MM.1S (cell line): Measurements from ENCODE around the gene NRG3.

ENCODE experiments used
- DNase-seq: peaks from one replicate; pipeline ENCODE4 v3.0.0-alpha.2; 2015
- H2AFZ ChIP-seq: fragments of 300-600 bp; sonication (generic); 2 replicates; pipeline ENCODE4 v1.6.0; 2016; ENCODE audit warnings: antibody characterized with exemption, low read length
- H3F3A ChIP-seq: fragments of 300-600 bp; sonication (generic); 2 replicates; pipeline ENCODE4 v1.6.1; 2016; ENCODE audit warnings: mild to moderate bottlenecking, antibody characterized with exemption, low read length, moderate library complexity, mixed read lengths; ENCODE audit not compliant: insufficient read depth
- H3K27ac ChIP-seq: fragments of 300-600 bp; sonication (generic); 2 replicates; pipeline ENCODE4 v1.5.1; 2016; ENCODE audit warnings: mild to moderate bottlenecking, low read length
- H3K27me3 ChIP-seq: fragments of 300-600 bp; sonication (generic); replicated peaks from 2 replicates; pipeline ENCODE4 v1.6.0; 2016; ENCODE audit warnings: low read length; ENCODE audit not compliant: insufficient read depth
- H3K36me3 ChIP-seq: fragments of 300-600 bp; sonication (generic); replicated peaks from 2 replicates; pipeline ENCODE4 v1.6.1; 2016; ENCODE audit warnings: mild to moderate bottlenecking, low read length, mixed read lengths; ENCODE audit not compliant: insufficient read depth
- H3K4me1 ChIP-seq: fragments of 300-600 bp; sonication (generic); 2 replicates; pipeline ENCODE4 v1.6.1; 2016; ENCODE audit warnings: low read length, mixed read lengths
- H3K4me2 ChIP-seq: fragments of 300-600 bp; sonication (generic); 2 replicates; pipeline ENCODE4 v1.6.0; 2016; ENCODE audit warnings: low read depth, low read length
- H3K4me3 ChIP-seq: fragments of 300-600 bp; sonication (generic); 2 replicates; pipeline ENCODE4 v1.5.1; 2016; ENCODE audit warnings: low read length, mixed read lengths
- H3K79me2 ChIP-seq: fragments of 300-600 bp; sonication (generic); 2 replicates; pipeline ENCODE4 v1.6.1; 2016; ENCODE audit warnings: mixed run types, low read length, mixed read lengths
- H3K9ac ChIP-seq: fragments of 300-600 bp; sonication (generic); 2 replicates; pipeline ENCODE4 v1.6.1; 2016; ENCODE audit warnings: low read length, mixed read lengths
- H3K9me2 ChIP-seq: fragments of 300-600 bp; sonication (generic); replicated peaks from 2 replicates; pipeline ENCODE4 v1.6.1; 2016; ENCODE audit warnings: mild to moderate bottlenecking, low read length, mixed read lengths; ENCODE audit not compliant: insufficient read depth
- H3K9me3 ChIP-seq: fragments of 300-600 bp; sonication (generic); replicated peaks from 2 replicates; pipeline ENCODE4 v1.6.1; 2016; ENCODE audit warnings: mild to moderate bottlenecking, low read length, mixed read lengths; ENCODE audit not compliant: insufficient read depth
- H4K20me1 ChIP-seq: fragments of 300-600 bp; sonication (generic); 2 replicates; pipeline ENCODE4 v1.6.1; 2016; ENCODE audit warnings: mild to moderate bottlenecking, low read length, moderate library complexity, mixed read lengths; ENCODE audit not compliant: insufficient read depth
- EZH2 ChIP-seq: fragments of 300-600 bp; sonication (generic); optimal IDR thresholded peaks from 2 replicates; pipeline ENCODE3; 2017; ENCODE audit warnings: low read depth, mild to moderate bottlenecking, antibody characterized with exemption, low read length, mixed read lengths
- EZH2phosphoT487 ChIP-seq: fragments of 300-600 bp; sonication (generic); IDR thresholded peaks from 2 replicates; pipeline ENCODE4 v1.6.1; 2018; ENCODE audit warnings: antibody characterized with exemption, low read length
- TF ChIP-seq, protein P1 (sequence below): fragments of 300-600 bp; sonication (generic); IDR thresholded peaks from 2 replicates; pipeline ENCODE4 v1.5.1; 2016; ENCODE audit warnings: antibody characterized with exemption, low read length, mixed read lengths

NRG3 gene

DNA sequence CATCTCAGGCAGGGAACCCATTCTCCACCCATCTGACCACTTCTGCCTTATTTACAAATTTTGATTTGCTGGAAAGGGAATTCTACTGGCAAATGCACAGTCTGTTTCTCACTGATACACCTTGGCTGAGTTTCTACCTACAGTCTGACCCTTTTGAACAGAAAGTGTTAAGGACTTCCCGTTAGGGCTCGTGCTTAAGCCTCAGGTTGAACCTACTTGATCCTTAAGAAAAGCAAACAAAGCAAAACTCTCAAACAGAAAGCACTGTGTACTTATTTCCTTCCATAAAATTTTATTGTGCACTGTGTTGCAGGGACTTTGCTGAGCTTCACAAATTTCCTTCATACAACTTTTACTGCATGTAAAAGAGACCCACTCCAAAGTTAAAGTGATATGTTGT, 367.8 kb downstream of the NRG3 start:
- Histone ChIP-seq H3K4me2 (no peak overlapping the region), H3K36me3 (no peaks in the 10 kb centered on the region)

DNA sequence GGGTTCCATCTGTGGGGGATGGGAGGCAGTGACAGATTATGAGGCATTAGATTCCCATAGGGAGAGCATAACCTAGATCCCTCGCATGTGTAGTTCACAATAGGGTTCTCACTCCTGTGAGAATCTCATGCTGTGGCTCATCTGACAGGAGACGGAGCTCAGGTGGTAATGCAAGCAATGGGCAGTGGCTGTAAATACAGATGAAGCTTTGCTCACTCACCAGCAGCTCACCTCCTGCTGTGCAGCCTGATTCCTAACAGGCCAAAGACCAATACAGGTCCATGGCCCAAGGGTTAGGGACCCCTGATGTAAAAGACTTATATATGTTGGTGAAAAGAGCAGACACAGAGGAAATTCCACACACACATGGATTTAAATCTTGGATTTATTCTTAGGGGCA, 370.2 kb downstream of the NRG3 start:
- Histone ChIP-seq H3K27me3 (no peaks in the 10 kb centered on the region), H3F3A (no peaks in the 10 kb centered on the region), H3K36me3 (no peaks in the 10 kb centered on the region), H2AFZ (no peak overlapping the region), H3K9me3 (no peaks in the 10 kb centered on the region), H3K4me1 (no peaks in the 10 kb centered on the region), H4K20me1 (no peaks in the 10 kb centered on the region), H3K4me2 (no peak overlapping the region), H3K9me2 (no peaks in the 10 kb centered on the region), H3K27ac (no peak overlapping the region), H3K4me3 (no peak overlapping the region), H3K79me2 (no peaks in the 10 kb centered on the region), H3K9ac (no peak overlapping the region)
- no peak for DNase-seq
- TF ChIP-seq EZH2 (no peak), EZH2phosphoT487 (no peak)
- TF ChIP-seq, protein P1, sequence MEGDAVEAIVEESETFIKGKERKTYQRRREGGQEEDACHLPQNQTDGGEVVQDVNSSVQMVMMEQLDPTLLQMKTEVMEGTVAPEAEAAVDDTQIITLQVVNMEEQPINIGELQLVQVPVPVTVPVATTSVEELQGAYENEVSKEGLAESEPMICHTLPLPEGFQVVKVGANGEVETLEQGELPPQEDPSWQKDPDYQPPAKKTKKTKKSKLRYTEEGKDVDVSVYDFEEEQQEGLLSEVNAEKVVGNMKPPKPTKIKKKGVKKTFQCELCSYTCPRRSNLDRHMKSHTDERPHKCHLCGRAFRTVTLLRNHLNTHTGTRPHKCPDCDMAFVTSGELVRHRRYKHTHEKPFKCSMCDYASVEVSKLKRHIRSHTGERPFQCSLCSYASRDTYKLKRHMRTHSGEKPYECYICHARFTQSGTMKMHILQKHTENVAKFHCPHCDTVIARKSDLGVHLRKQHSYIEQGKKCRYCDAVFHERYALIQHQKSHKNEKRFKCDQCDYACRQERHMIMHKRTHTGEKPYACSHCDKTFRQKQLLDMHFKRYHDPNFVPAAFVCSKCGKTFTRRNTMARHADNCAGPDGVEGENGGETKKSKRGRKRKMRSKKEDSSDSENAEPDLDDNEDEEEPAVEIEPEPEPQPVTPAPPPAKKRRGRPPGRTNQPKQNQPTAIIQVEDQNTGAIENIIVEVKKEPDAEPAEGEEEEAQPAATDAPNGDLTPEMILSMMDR = no peak

More for the DNA sequence above, 367.8 kb downstream of the NRG3 start:
- H3K79me2 ChIP-seq = no peaks in the 10 kb centered on the region
- H2AFZ ChIP-seq = no peak overlapping the region
- no peaks in the 10 kb centered on the region for H3K9me3 ChIP-seq
- no peaks in the 10 kb centered on the region for H3F3A ChIP-seq
- H3K27me3 ChIP-seq = no peaks in the 10 kb centered on the region
- H3K9ac ChIP-seq = no peak overlapping the region
- no peaks in the 10 kb centered on the region for H3K4me1 ChIP-seq
- TF ChIP-seq EZH2 (no peak), EZH2phosphoT487 (no peak)
- TF ChIP-seq, protein P1 = no peak
- no peaks in the 10 kb centered on the region for H4K20me1 ChIP-seq
- no peak overlapping the region for H3K27ac ChIP-seq
- H3K4me3 ChIP-seq = no peak overlapping the region
- no peak for DNase-seq
- H3K9me2 ChIP-seq = no peaks in the 10 kb centered on the region

DNA sequence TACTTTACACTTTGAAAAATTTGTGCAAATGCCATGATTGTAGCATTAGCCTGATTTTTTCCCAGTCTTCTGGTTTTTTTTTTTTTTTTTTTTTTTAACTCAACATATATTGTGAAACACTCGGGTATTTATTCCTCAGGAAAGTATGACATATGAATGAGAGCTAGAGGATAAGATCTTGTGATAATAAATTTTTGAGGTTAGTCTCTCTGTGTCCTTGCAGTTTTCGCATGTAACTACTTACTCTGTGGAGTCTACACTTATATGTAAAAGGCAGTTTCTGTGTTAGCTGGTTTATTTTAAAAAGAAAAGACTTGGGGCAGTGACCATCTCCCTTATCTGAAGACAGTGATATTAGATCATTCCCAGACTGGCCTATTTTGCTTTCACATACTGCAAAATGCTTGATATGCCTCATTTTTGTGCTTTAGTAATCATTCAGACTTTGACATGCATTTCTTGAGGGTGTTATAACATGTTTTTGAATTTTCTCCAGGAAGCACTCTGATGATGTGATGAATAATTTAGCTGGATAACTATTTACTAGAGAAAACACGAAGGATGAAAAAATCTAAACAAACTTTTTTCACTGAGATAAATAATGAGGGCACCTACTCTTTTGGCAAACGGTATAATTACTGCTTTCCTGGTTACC, 371.0 kb downstream of the NRG3 start:
- Histone ChIP-seq H4K20me1 (no peaks in the 10 kb centered on the region), H3K79me2 (no peaks in the 10 kb centered on the region), H3K27ac (no peak overlapping the region), H3K4me2 (no peak overlapping the region), H2AFZ (no peak overlapping the region), H3F3A (no peaks in the 10 kb centered on the region), H3K9me2 (no peaks in the 10 kb centered on the region), H3K9ac (no peak overlapping the region), H3K9me3 (no peaks in the 10 kb centered on the region), H3K4me3 (no peak overlapping the region), H3K36me3 (no peaks in the 10 kb centered on the region), H3K4me1 (no peaks in the 10 kb centered on the region), H3K27me3 (no peaks in the 10 kb centered on the region)
- TF ChIP-seq EZH2phosphoT487 (no peak), EZH2 (no peak)
- TF ChIP-seq, protein P1 = no peak
- DNase-seq = no peak
